Stomach (tissue), 9 donors: Measurements from ENCODE around the gene ABI3BP. TPM values are rescaled to one million over a fixed set of nuclear protein-coding genes. Genes with fewer than 3 reads are reported as not detected.

Experiments used
- DNase-seq, 2 donors: peaks; one replicate each; pipeline versions ENCODE4 v3.0.0 to v3.0.0-alpha.2; 2013 to 2019
- H3K27ac ChIP-seq, 5 donors: fragments of 200-600 bp in 4 of 5; sonication (generic) in 4 of 5; one replicate each; pipeline ENCODE4 v1.5.1; 2013 to 2019; ENCODE audit warnings: mild to moderate bottlenecking in 1 of 5, moderate library complexity in 1 of 5
- H3K27me3 ChIP-seq, 3 donors: fragments of 200-600 bp; sonication (generic); one replicate each; pipeline ENCODE4 v1.5.1; 2017 to 2019; ENCODE audit warnings: mixed run types in 1 of 3
- H3K36me3 ChIP-seq, 4 donors: fragments of 200-600 bp; sonication (generic); 1 replicate in 3 of 4; 2 replicates in 1 of 4; pipeline ENCODE4 v1.5.1; 2016 to 2019
- H3K4me1 ChIP-seq, 4 donors: fragments of 200-600 bp; sonication (generic); one replicate each; pipeline ENCODE4 v1.5.1; 2016 to 2019
- H3K4me3 ChIP-seq, 4 donors: fragments of 200-600 bp; sonication (generic) in 3 of 4; one replicate each; pipeline ENCODE4 v1.5.1; 2016 to 2019; ENCODE audit warnings: mild to moderate bottlenecking in 1 of 4
- H3K9me3 ChIP-seq, 4 donors: fragments of 200-600 bp; sonication (generic); one replicate each; pipeline ENCODE4 v1.5.1; 2016 to 2019
- EP300 ChIP-seq: sonication (generic); formaldehyde crosslinking; IDR thresholded peaks from one replicate; pipeline ENCODE4 v1.6.1; 2017; ENCODE audit warnings: antibody characterized with exemption
- POLR2A ChIP-seq, 4 donors: fragments of 450-650 bp; IDR thresholded peaks; one replicate each; pipeline ENCODE4 v1.6.1; 2016; ENCODE audit warnings: antibody characterized with exemption in 4 of 4, control low read depth in 2 of 4, mild to moderate bottlenecking in 1 of 4, moderate library complexity in 1 of 4
- POLR2AphosphoS5 ChIP-seq, 3 donors: sonication (generic); formaldehyde crosslinking; IDR thresholded peaks; one replicate each; pipeline ENCODE4 v1.6.1; 2016; ENCODE audit warnings: antibody characterized with exemption in 3 of 3
- WGBS, 5 donors: extraction: QIAGEN DNeasy Blood & Tissue Kit in 3 of 5; methylation state at CpG; one replicate each; pipeline versions ENCODE4 v1.1.5 to v1.1.7; 2013 to 2018; 5-methylcytosine and 5-hydroxymethylcytosine counted together
- intact Hi-C: fragments of 100-400 bp; cut with DNase I; formaldehyde crosslinking; loops from one replicate; pipeline ENCODE4 v1.15.1; 2023; ENCODE audit warnings: low total_unique reads
- polyA plus RNA-seq, 3 donors: library from polyadenylated mRNA; stranded (reverse); fragments of 200-250 nt; gene quantifications; one replicate each; pipeline ENCODE4 v1.2.3, GENCODE V29; 2013
- total RNA-seq, 5 donors: library from RNA; depleted of rRNA; stranded (reverse); fragments of >200 nt; gene quantifications; one replicate each; pipeline versions ENCODE4 v1.1.0 to v1.2.3, GENCODE V29; 2014 to 2016
- TF ChIP-seq, protein P1 (sequence below), 7 experiments: fragments of 450-650 bp in 4 of 7; fragments of 200-600 bp in 3 of 7; sonication (generic) in 3 of 7; IDR thresholded peaks; one replicate each; pipeline ENCODE4 v1.5.1; 2016 to 2019; ENCODE audit warnings: antibody characterized with exemption in 7 of 7, control low read depth in 2 of 7, mild to moderate bottlenecking in 1 of 7
- donor health status: healthy with polysubstance abuse.
- donor health status: Bipolar disorder and iron deficiency.
- donor health status: healthy.

ABI3BP gene
- total and polyA plus RNA-seq, 8 donors = 1.5 to 252 (median 21.7) TPM

DNA sequence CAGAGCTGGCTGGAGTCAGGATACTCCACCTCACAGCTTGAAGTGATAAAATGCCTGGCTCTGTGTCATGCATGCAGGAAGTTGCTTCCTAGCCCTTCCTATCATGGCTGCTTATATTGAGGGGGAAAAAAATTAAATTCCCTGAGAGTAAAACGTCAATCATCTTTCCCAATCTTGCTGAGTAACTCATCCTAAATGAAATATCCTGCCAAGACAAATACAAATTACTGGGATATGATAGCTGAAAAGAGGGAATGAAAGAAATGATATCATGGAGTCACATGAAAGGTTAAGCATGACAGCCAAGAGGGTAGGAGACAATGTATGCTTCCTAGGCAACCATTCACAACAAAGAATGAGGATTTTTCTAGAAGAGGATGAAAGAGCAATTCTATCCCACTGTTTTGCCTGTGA is 110.6 kb downstream of the ABI3BP start:
- H3K27ac ChIP-seq = no peak overlapping the region
- 50 to 63% (median 59%) methylated on average over 1 of the region's 1 CpG for WGBS, 5 donors
- no peak overlapping the region for H3K4me3 ChIP-seq

DNA sequence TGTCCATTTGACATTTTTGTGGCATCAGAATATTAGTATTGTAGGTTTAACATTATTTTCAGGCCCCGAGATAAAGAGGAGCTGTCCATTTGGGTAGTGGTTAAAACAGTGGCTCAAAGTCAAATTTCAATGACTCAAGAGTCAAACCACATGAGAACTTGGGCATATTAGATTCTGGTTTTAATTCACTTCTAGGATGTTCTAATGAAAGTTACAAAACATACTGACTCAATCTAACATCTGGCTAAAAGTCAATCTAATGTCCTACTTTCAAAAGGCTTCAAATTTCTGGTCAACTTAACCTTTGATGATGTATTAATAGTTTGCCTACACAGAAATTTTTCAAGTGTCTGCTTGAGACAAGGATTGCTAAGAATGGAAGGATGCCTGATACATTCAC is 112.4 kb downstream of the ABI3BP start:
- Histone ChIP-seq H3K36me3 (no peaks in the 10 kb centered on the region), H3K27me3 (no peaks in the 10 kb centered on the region), H3K4me1 (peaks cover 0 to 22% (median 7%) of the 10 kb centered on the region in 4 donors), H3K4me3 (no peak overlapping the region), H3K27ac (peak overlapping the region in 1 of 5 donors; percentile 23), H3K9me3 (no peaks in the 10 kb centered on the region)
- 72 to 91% (median 85%) methylated on average over 1 of the region's 1 CpG for WGBS, 5 donors
- DNase-seq = no peak
- intact Hi-C loops = no loop called here
- TF ChIP-seq EP300 = no peak
- TF ChIP-seq POLR2A (IDR thresholded peaks at IDR 0.05) = no peak
- TF ChIP-seq, protein P1, sequence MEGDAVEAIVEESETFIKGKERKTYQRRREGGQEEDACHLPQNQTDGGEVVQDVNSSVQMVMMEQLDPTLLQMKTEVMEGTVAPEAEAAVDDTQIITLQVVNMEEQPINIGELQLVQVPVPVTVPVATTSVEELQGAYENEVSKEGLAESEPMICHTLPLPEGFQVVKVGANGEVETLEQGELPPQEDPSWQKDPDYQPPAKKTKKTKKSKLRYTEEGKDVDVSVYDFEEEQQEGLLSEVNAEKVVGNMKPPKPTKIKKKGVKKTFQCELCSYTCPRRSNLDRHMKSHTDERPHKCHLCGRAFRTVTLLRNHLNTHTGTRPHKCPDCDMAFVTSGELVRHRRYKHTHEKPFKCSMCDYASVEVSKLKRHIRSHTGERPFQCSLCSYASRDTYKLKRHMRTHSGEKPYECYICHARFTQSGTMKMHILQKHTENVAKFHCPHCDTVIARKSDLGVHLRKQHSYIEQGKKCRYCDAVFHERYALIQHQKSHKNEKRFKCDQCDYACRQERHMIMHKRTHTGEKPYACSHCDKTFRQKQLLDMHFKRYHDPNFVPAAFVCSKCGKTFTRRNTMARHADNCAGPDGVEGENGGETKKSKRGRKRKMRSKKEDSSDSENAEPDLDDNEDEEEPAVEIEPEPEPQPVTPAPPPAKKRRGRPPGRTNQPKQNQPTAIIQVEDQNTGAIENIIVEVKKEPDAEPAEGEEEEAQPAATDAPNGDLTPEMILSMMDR (IDR thresholded peaks at IDR 0.05) = no peak
- no peak for TF ChIP-seq POLR2AphosphoS5 (IDR thresholded peaks at IDR 0.05)

More for the DNA sequence above, 110.6 kb downstream of the ABI3BP start:
- Histone ChIP-seq H3K27me3 (no peaks in the 10 kb centered on the region), H3K9me3 (no peaks in the 10 kb centered on the region), H3K4me1 (peaks cover 0 to 22% (median 7%) of the 10 kb centered on the region in 4 donors), H3K36me3 (no peaks in the 10 kb centered on the region)
- intact Hi-C loops = no loop called here
- no peak for TF ChIP-seq EP300
- TF ChIP-seq, protein P1 (IDR thresholded peaks at IDR 0.05) = no peak
- no peak for TF ChIP-seq POLR2A (IDR thresholded peaks at IDR 0.05)
- no peak for TF ChIP-seq POLR2AphosphoS5 (IDR thresholded peaks at IDR 0.05)
- peak in 1 of 2 donors; percentile 20 for DNase-seq

DNA sequence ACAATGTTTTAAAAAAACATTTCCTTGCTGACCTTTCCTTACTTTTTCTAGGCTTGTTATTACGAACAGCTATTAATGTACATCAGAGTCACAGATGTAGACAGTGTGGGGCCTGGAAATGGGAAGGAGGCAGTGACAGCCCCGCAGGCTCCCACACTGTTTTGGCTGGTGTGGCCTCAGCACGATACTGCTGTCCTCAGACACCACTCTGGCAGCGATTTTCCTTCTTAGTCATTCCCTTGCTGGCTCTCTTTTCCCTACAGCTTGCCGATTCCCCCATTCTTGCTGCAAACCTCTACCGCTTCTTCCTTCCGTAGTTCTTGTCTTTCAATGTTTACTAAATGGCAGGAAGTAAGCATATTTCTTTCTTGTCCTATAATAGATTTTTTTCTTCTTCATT is 113.1 kb downstream of the ABI3BP start:
- H3K36me3 ChIP-seq = no peaks in the 10 kb centered on the region
- H3K9me3 ChIP-seq = no peaks in the 10 kb centered on the region
- intact Hi-C loops = no loop called here
- H3K4me1 ChIP-seq = peaks cover 0 to 29% (median 11%) of the 10 kb centered on the region in 4 donors
- H3K27ac ChIP-seq = peak overlapping the region in 2 of 5 donors; percentile 23 to 50
- H3K27me3 ChIP-seq = no peaks in the 10 kb centered on the region
- peak in 1 of 2 donors; percentile 57 for DNase-seq
- no peak overlapping the region for H3K4me3 ChIP-seq
- TF ChIP-seq, protein P1 (IDR thresholded peaks at IDR 0.05) = no peak
- TF ChIP-seq POLR2AphosphoS5 (IDR thresholded peaks at IDR 0.05) (no peak), POLR2A (IDR thresholded peaks at IDR 0.05) (no peak), EP300 (no peak)
- 53 to 67% (median 63%) methylated on average over 7 of the region's 7 CpGs for WGBS, 5 donors

DNA sequence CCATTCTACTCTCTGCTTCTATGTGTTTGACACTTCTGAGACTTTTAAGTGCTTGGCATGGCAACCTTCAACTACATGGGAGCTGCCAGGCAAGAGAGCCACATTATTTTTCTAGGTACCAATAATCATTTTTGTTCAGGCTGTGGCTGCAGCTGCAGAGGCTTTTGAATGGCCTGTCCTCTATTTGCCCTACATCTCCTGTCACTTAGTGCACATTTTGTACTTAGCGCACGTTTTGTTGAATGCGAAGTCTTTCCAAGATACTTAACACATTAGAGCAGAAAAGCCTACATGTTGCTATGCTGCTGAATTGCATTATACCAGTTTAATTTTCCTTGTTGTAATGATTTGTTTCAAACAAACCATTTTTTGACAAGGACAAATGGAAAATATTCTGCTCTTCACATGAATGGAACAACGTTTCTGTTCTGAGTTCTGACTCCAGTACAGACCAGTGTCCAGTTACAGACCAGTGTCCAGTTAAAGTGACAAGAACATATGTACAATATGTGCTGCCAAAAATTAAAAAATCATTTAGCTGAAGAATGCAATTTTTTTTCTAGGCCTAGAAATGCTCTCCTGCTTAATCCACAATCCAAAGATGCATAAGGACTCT is 113.9 kb downstream of the ABI3BP start:
- no peak for DNase-seq
- Histone ChIP-seq H3K27ac (peak overlapping the region in 2 of 5 donors; percentile 6 to 50), H3K4me1 (peaks cover 0 to 32% (median 14%) of the 10 kb centered on the region in 4 donors), H3K36me3 (no peaks in the 10 kb centered on the region), H3K4me3 (no peak overlapping the region), H3K9me3 (no peaks in the 10 kb centered on the region), H3K27me3 (no peaks in the 10 kb centered on the region)
- 61 to 76% (median 63%) methylated on average over 4 of the region's 4 CpGs for WGBS, 5 donors
- intact Hi-C loops = no loop called here
- no peak for TF ChIP-seq EP300
- TF ChIP-seq, protein P1 (IDR thresholded peaks at IDR 0.05) = no peak
- no peak for TF ChIP-seq POLR2AphosphoS5 (IDR thresholded peaks at IDR 0.05)
- no peak for TF ChIP-seq POLR2A (IDR thresholded peaks at IDR 0.05)
